OCI-LY7 (cell line): ENCODE results near the gene TDRD10. TPM values are rescaled to one million over a fixed set of nuclear protein-coding genes. Genes with fewer than 3 reads are reported as not detected.

Experiments used
- BruUV-seq: library from RNA; stranded (reverse); fragments of 400-500 nt; replicated peaks from 2 replicates; lab custom pipeline; 2021; lab: Mats Ljungman, UMichigan
- CTCF ChIA-PET: fragments of 300-600 bp; sonication (Branson Sonifier 250); formaldehyde crosslinking; loops from one replicate; lab custom pipeline; 2022; ENCODE audit warnings: antibody characterized with exemption; ENCODE audit not compliant: unreplicated experiment; lab: Charles Lee
- POLR2A ChIA-PET: fragments of 300-600 bp; sonication (Branson Sonifier 250); formaldehyde crosslinking; loops from one replicate; lab custom pipeline; 2022; ENCODE audit warnings: antibody characterized with exemption; lab: Charles Lee
- DNase-seq: peaks from one replicate; pipeline ENCODE4 v3.0.0-alpha.2; 2015; ENCODE audit warnings: low spot score
- H2AFZ ChIP-seq: fragments of 200-600 bp; sonication (generic), shearing (Covaris generic); 2 replicates; pipeline ENCODE4 v1.6.1; 2014; ENCODE audit warnings: mild to moderate bottlenecking, antibody characterized with exemption, low read length, moderate library complexity
- H3K27ac ChIP-seq: fragments of 200-600 bp; sonication (generic); 2 replicates; pipeline ENCODE4 v1.5.1; 2014; ENCODE audit warnings: mixed run types, low read depth, mild to moderate bottlenecking, moderate library complexity, low read length, inconsistent platforms; ENCODE audit not compliant: poor library complexity, severe bottlenecking
- H3K36me3 ChIP-seq: fragments of 200-600 bp; sonication (generic); 2 replicates; pipeline ENCODE4 v1.6.1; 2014; ENCODE audit warnings: mild to moderate bottlenecking, antibody characterized with exemption, low read length, moderate library complexity, mixed read lengths; ENCODE audit not compliant: insufficient read depth
- H3K4me1 ChIP-seq: fragments of 200-600 bp; sonication (generic); 2 replicates; pipeline ENCODE4 v1.5.1; 2014; ENCODE audit warnings: mild to moderate bottlenecking, low read length; ENCODE audit not compliant: insufficient read depth, poor library complexity, severe bottlenecking
- H3K4me2 ChIP-seq: fragments of 200-600 bp; sonication (generic); 2 replicates; pipeline ENCODE4 v1.6.1; 2014; ENCODE audit warnings: mild to moderate bottlenecking, low read length
- H3K4me3 ChIP-seq: fragments of 200-600 bp; sonication (generic); 2 replicates; pipeline ENCODE4 v1.5.1; 2014; ENCODE audit warnings: mild to moderate bottlenecking, low read depth, low read length; ENCODE audit not compliant: poor library complexity, severe bottlenecking
- H3K79me2 ChIP-seq: fragments of 200-600 bp; sonication (generic); 2 replicates; pipeline ENCODE4 v1.6.1; 2016; ENCODE audit warnings: low read depth, mild to moderate bottlenecking, low read length, moderate library complexity, mixed read lengths; ENCODE audit not compliant: insufficient read depth
- H3K9me2 ChIP-seq: fragments of 200-600 bp; sonication (generic); 2 replicates; pipeline ENCODE4 v1.6.1; 2016; ENCODE audit warnings: mild to moderate bottlenecking, low read length, mixed read lengths; ENCODE audit not compliant: insufficient read depth
- H3K9me3 ChIP-seq: fragments of 200-600 bp; sonication (generic); 2 replicates; pipeline ENCODE4 v1.6.1; 2014; ENCODE audit warnings: mild to moderate bottlenecking, mixed run types, low read length, mixed read lengths
- H4K20me1 ChIP-seq: fragments of 200-600 bp; sonication (generic); 2 replicates; pipeline ENCODE4 v1.6.1; 2014; ENCODE audit warnings: mild to moderate bottlenecking, antibody characterized with exemption, low read length, moderate library complexity, mixed read lengths; ENCODE audit not compliant: insufficient read depth
- CTCF ChIP-seq: fragments of 200-600 bp; sonication (generic); conservative IDR thresholded peaks from 2 replicates; pipeline ENCODE4 v1.5.1; 2014; ENCODE audit warnings: mild to moderate bottlenecking, antibody characterized with exemption, low read length, moderate library complexity, mixed read lengths
- EZH2phosphoT487 ChIP-seq: fragments of 200-600 bp; sonication (generic); IDR thresholded peaks from 2 replicates; pipeline ENCODE4 v1.6.1; 2018; ENCODE audit warnings: low read depth, borderline replicate concordance, mild to moderate bottlenecking, mixed run types, antibody characterized with exemption, low read length, moderate library complexity, mixed read lengths
- intact Hi-C: fragments of 100-400 bp; cut with micrococcal nuclease; formaldehyde crosslinking; loops from one replicate; pipeline ENCODE4 v1.10.0; 2022; ENCODE audit not compliant: unreplicated experiment
- total RNA-seq, 2 experiments: library from RNA; depleted of rRNA in 1 of 2; stranded (reverse); fragments of >200 nt in 1 of 2; shearing (Covaris generic) in 1 of 2; gene quantifications; 2 replicates each; pipeline ENCODE4 v1.2.3, GENCODE V29; 2014 to 2022

TDRD10 gene
- total RNA-seq, 2 experiments from 2014 or later: 0.13 TPM; not detected in 1

- Histone ChIP-seq H3K9me2 (no peaks in the 10 kb centered on the region), H3K4me3 (peak overlapping the region; percentile 96), H3K27ac (peak overlapping the region; percentile 49), H3K4me2 (peak overlapping the region; percentile 96), H4K20me1 (peaks cover 15% of the 10 kb centered on the region; the same call in 1 of the 2 replicates), H2AFZ (no peak overlapping the region), H3K4me1 (peaks cover 22% of the 10 kb centered on the region), H3K36me3 (peaks cover 42% of the 10 kb centered on the region), H3K79me2 (peaks cover 27% of the 10 kb centered on the region), H3K9me3 (no peaks in the 10 kb centered on the region)
- no peak for TF ChIP-seq EZH2phosphoT487
- no peak for TF ChIP-seq CTCF
- ChIA-PET POLR2A (interaction anchor here (0.5 kb wide), 1 partner anchor 224 kb away, joined by 3 read pairs; no protein-coding TSS in a partner anchor), CTCF (no interaction called here)
- BruUV-seq: no TSS peak
- intact Hi-C loops: loop anchor here (5.0 kb wide), 1 partner anchor 305 kb away; no protein-coding TSS in a partner anchor
- peak; percentile 29 for DNase-seq
Observed at GRCh38 chr1:154557248-154557938, 55.4 kb downstream of the TDRD10 start.

- H3K27ac ChIP-seq: peak within 1 kb of the TSS; percentile 63
- no TSS peak for BruUV-seq
- CTCF ChIA-PET: interaction anchor here (0.6 kb wide), 1 partner anchor 41 kb away, joined by 3 read pairs; no protein-coding TSS in a partner anchor
Observed at GRCh38 chr1:154557939-154558719, 56.1 kb downstream of the TDRD10 start, which contains the start of gene UBE2Q1. TSS of gene UBE2Q1 (minus strand) at chr1:154558662. CDS start at chr1:154558553, 109 bp downstream.

More at GRCh38 chr1:154557939-154558719, 56.1 kb downstream of the TDRD10 start, which contains the start of gene UBE2Q1:
- POLR2A ChIA-PET: interaction anchor here (0.5 to 0.6 kb wide), 3 partner anchors 73 to 424 kb away, joined by 3 to 4 read pairs (median 4); no protein-coding TSS in a partner anchor
- Histone ChIP-seq H3K4me2 (peak within 1 kb of the TSS; percentile 96), H4K20me1 (peaks cover 15% of the 10 kb centered on the region; the same call in 1 of the 2 replicates), H3K9me3 (no peaks in the 10 kb centered on the region), H3K9me2 (no peaks in the 10 kb centered on the region), H3K4me1 (peaks cover 22% of the 10 kb centered on the region), H2AFZ (peak within 1 kb of the TSS; percentile 69; the same call in 1 of the 2 replicates), H3K79me2 (peaks cover 27% of the 10 kb centered on the region), H3K4me3 (peak within 1 kb of the TSS; percentile 96), H3K36me3 (peaks cover 35% of the 10 kb centered on the region)
- peak; percentile 58 for DNase-seq
- intact Hi-C loops: loop anchor here (2.0 to 5.0 kb wide), 5 partner anchors 51 to 503 kb away; partner anchors contain the start of genes ADAR, PMVK and UBAP2L
- TF ChIP-seq EZH2phosphoT487 (no peak), CTCF (no peak)
